HG03280 (cell line): ENCODE data around the gene FOXO4.

ENCODE experiments used
- ATAC-seq: cut with Tn5 transposase; IDR thresholded peaks from one replicate; pipeline ENCODE4 v1.9.1; 2021; ENCODE audit warnings: mild to moderate bottlenecking, moderate library complexity; ENCODE audit not compliant: unreplicated experiment

Gene FOXO4

GRCh38 chrX:71098951-71099506, 3.4 kb downstream of the FOXO4 start:
- no peak for ATAC-seq

- ATAC-seq, result no peak
Observed at GRCh38 chrX:71099736-71100135, 4.1 kb downstream of the FOXO4 start.

GRCh38 chrX:71100581-71101505, 5.2 kb downstream of the FOXO4 start:
- ATAC-seq, result no peak

GRCh38 chrX:71102292-71102691, 6.6 kb downstream of the FOXO4 start:
- ATAC-seq, result no peak

- no peak for ATAC-seq
Observed at GRCh38 chrX:71103110-71103983, 7.7 kb downstream of the FOXO4 start.

- ATAC-seq, result no peak
Observed at GRCh38 chrX:71105628-71106027, 10.0 kb downstream of the FOXO4 start.

- no peak for ATAC-seq
Observed at GRCh38 chrX:71106427-71106826, 10.8 kb downstream of the FOXO4 start, which contains the start of gene CXorf65. TSS of gene CXorf65 (minus strand) at chrX:71106740. CDS start at chrX:71106556, 184 bp downstream.

- ATAC-seq, result no peak
Observed at GRCh38 chrX:71107245-71107644, 11.6 kb downstream of the FOXO4 start.

- ATAC-seq, result no peak
Observed at GRCh38 chrX:71107762-71108360, 12.2 kb downstream of the FOXO4 start.

- no peak for ATAC-seq
Observed at GRCh38 chrX:71109051-71109450, 13.4 kb downstream of the FOXO4 start.

GRCh38 chrX:71111141-71111843, 15.6 kb downstream of the FOXO4 start, which contains the start of gene IL2RG:
TSS of gene IL2RG (minus strand) at chrX:71111577. CDS start at chrX:71111539, 38 bp downstream.
- peak; percentile 93 for ATAC-seq

- peak; percentile 19 for ATAC-seq
Observed at GRCh38 chrX:71111921-71112431, 16.3 kb downstream of the FOXO4 start.

GRCh38 chrX:71117358-71117757, 21.7 kb downstream of the FOXO4 start:
- no peak for ATAC-seq

- ATAC-seq, result peak; percentile 95
Observed at GRCh38 chrX:71118032-71118984, 22.7 kb downstream of the FOXO4 start, which contains the start of gene MED12. TSS of gene MED12 (plus strand) at chrX:71118596. CDS start at chrX:71118755, 159 bp downstream.

- ATAC-seq, result no peak
Observed at GRCh38 chrX:71118985-71119535, 23.4 kb downstream of the FOXO4 start.

GRCh38 chrX:71128166-71128833, 32.6 kb downstream of the FOXO4 start:
- ATAC-seq, result no peak

GRCh38 chrX:71128915-71129765, 33.5 kb downstream of the FOXO4 start:
- ATAC-seq, result no peak
